Skin of body (tissue), 2 donors: ENCODE results near the gene WASF3. TPM values are rescaled to one million over a fixed set of nuclear protein-coding genes. Genes with fewer than 3 reads are reported as not detected.

Experiments used
- DNase-seq: peaks from one replicate; lab custom pipeline; 2025; lab: John Stamatoyannopoulos, UW
- total RNA-seq: library from RNA; depleted of rRNA; stranded (reverse); fragments of >200 nt; gene quantifications from one replicate; pipeline ENCODE4 v1.2.3, GENCODE V29; 2014

The WASF3 gene
- total RNA-seq, 1 donor from 2014 or later: 5.8 TPM

- DNase-seq: no peak
Observed at GRCh38 chr13:26587251-26587650, 29.8 kb downstream of the WASF3 start.

GRCh38 chr13:26589226-26589625, 31.7 kb downstream of the WASF3 start:
- DNase-seq: no peak

- no peak for DNase-seq
Observed at GRCh38 chr13:26589754-26590153, 32.3 kb downstream of the WASF3 start.

GRCh38 chr13:26590379-26590778, 32.9 kb downstream of the WASF3 start:
- no peak for DNase-seq

- DNase-seq: no peak
Observed at GRCh38 chr13:26590951-26591350, 33.5 kb downstream of the WASF3 start.

- no peak for DNase-seq
Observed at GRCh38 chr13:26591672-26592071, 34.2 kb downstream of the WASF3 start.

GRCh38 chr13:26593661-26594060, 36.2 kb downstream of the WASF3 start:
- no peak for DNase-seq

- no peak for DNase-seq
Observed at GRCh38 chr13:26594363-26594762, 36.9 kb downstream of the WASF3 start.

- no peak for DNase-seq
Observed at GRCh38 chr13:26596458-26596857, 39.0 kb downstream of the WASF3 start.

GRCh38 chr13:26599403-26599802, 41.9 kb downstream of the WASF3 start:
- no peak for DNase-seq

GRCh38 chr13:26599860-26600259, 42.4 kb downstream of the WASF3 start:
- DNase-seq: no peak

GRCh38 chr13:26600343-26600742, 42.9 kb downstream of the WASF3 start:
- DNase-seq: no peak

- no peak for DNase-seq
Observed at GRCh38 chr13:26601669-26602068, 44.2 kb downstream of the WASF3 start.

- no peak for DNase-seq
Observed at GRCh38 chr13:26602783-26603182, 45.3 kb downstream of the WASF3 start.

GRCh38 chr13:26604784-26605545, 47.5 kb downstream of the WASF3 start:
- no peak for DNase-seq

GRCh38 chr13:26605845-26606244, 48.4 kb downstream of the WASF3 start:
- no peak for DNase-seq

GRCh38 chr13:26606631-26607030, 49.1 kb downstream of the WASF3 start:
- no peak for DNase-seq

GRCh38 chr13:26614721-26615120, 57.2 kb downstream of the WASF3 start:
- no peak for DNase-seq

GRCh38 chr13:26616126-26616525, 58.6 kb downstream of the WASF3 start:
- no peak for DNase-seq

GRCh38 chr13:26618726-26619125, 61.2 kb downstream of the WASF3 start:
- no peak for DNase-seq

- DNase-seq: no peak
Observed at GRCh38 chr13:26619358-26619757, 61.9 kb downstream of the WASF3 start.

GRCh38 chr13:26621731-26622401, 64.4 kb downstream of the WASF3 start:
- no peak for DNase-seq

- DNase-seq: no peak
Observed at GRCh38 chr13:26623125-26623524, 65.6 kb downstream of the WASF3 start.
